GM12891 (cell line): ENCODE data around the gene TFCP2L1.

Experiments used
- DNase-seq: peaks from one replicate; pipeline ENCODE4 v3.0.0; 2011; ENCODE audit warnings: low spot score; ENCODE audit not compliant: insufficient read length
- FAIRE-seq: peaks from 2 replicates; lab custom pipeline; 2011; peaks lifted over from hg19 to GRCh38; lab: Jason Lieb, UNC
- PAX5 ChIP-seq: IDR thresholded peaks from 2 replicates; pipeline ENCODE4 v1.6.1; 2011; ENCODE audit warnings: low read length, moderate library complexity, mild to moderate bottlenecking; ENCODE audit not compliant: insufficient read depth, severe bottlenecking
- POLR2A ChIP-seq: IDR thresholded peaks from 2 replicates; pipeline ENCODE4 v1.6.1; 2011; ENCODE audit warnings: low read depth, low read length, control low read depth
- POLR2AphosphoS5 ChIP-seq: IDR thresholded peaks from 2 replicates; pipeline ENCODE4 v1.6.1; 2011; ENCODE audit warnings: low read depth, low read length, control low read depth
- POU2F2 ChIP-seq: IDR thresholded peaks from 2 replicates; pipeline ENCODE4 v1.6.1; 2011; ENCODE audit warnings: low read depth, mild to moderate bottlenecking, control low read depth, low read length, moderate library complexity
- SPI1 ChIP-seq: IDR thresholded peaks from 2 replicates; pipeline ENCODE4 v1.6.1; 2011; ENCODE audit warnings: low read depth, low read length, control low read depth
- TAF1 ChIP-seq: IDR thresholded peaks from 2 replicates; pipeline ENCODE4 v1.6.1; 2011; ENCODE audit warnings: low read depth, low read length, control low read depth

TFCP2L1 gene

DNA sequence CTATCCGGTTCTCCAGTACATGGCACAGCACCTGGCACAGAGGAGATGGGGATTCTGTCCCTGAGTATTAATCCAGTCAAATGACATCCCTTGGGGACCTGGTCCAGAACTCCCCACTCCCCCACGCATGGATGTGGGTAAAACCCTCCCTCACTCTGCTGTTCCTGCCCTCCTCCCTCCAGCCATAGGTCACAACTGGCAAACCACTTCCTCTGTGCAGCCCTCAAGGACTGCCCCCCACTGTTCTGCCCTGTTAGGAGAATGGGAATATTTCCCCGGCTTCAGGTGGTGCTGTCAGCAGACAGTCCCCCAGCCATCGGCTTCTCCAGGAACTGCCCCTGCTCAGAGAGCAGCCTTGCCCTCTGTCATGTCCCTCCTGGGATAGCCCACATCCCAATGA, 1.5 kb upstream of the TFCP2L1 start:
- TF ChIP-seq POU2F2 (no peak), POLR2A (no peak), TAF1 (no peak), POLR2AphosphoS5 (no peak), PAX5 (no peak), SPI1 (no peak)
- no peak for DNase-seq
- FAIRE-seq, result no peak

DNA sequence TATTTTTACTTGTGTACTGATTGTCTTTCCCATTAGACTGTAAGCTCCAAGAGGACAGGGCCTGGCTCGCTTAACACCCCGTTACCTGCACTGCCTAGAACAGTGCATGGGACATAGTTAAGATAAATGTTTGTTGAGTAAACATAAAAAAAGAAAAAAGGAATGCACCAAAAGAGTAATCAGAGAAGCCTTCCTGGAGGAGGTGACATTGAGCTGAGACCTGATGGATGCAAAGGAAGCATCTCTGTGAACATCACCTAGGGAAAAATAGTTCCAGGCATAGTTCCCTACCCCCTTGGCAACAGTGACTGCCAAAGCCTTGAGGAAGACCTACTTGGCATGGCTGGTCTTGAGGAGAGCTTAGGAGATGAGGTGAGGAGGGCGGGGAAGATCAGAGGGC, 924 bp upstream of the TFCP2L1 start:
- FAIRE-seq (no peak), DNase-seq (no peak)
- TF ChIP-seq POLR2A (no peak), SPI1 (no peak), POLR2AphosphoS5 (no peak), POU2F2 (no peak), TAF1 (no peak)

DNA sequence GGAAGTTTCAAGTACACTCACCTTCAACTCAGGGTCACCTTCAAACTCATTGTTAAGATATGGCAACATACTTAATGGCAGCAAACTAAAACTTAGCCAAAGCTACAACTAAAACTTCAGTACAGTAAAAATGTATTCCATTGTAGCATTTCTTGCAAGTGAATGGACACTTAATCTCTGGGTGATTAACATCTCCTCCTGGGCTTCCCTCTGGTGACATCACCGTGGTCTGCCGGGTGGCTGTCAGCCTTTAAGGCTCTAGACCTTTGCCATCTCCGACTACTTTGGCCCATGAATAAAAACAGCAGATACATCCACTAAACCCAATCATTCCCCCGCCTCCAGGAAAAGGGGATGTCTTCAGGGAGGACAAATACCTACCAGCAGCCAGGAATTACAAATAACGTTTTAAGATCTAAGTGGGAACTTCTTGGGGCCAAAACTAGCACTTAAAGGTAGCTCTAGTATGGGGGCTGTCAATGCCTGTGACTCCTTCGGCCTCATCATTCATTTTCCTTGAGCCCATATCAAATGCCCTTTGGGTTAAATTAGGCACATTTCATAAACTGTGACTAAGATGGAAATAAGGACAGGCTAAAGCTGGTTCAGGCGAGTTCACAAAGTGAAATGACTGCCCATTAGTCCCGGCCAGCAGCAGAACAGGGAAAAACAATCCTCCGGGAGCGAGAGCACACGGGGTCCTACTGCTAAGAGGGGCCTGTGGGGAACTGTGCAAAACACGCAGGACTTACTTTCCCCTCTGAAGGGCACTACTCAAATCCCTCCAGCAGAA, 1.1 kb downstream of the TFCP2L1 start:
- FAIRE-seq, result no peak
- DNase-seq, result no peak

DNA sequence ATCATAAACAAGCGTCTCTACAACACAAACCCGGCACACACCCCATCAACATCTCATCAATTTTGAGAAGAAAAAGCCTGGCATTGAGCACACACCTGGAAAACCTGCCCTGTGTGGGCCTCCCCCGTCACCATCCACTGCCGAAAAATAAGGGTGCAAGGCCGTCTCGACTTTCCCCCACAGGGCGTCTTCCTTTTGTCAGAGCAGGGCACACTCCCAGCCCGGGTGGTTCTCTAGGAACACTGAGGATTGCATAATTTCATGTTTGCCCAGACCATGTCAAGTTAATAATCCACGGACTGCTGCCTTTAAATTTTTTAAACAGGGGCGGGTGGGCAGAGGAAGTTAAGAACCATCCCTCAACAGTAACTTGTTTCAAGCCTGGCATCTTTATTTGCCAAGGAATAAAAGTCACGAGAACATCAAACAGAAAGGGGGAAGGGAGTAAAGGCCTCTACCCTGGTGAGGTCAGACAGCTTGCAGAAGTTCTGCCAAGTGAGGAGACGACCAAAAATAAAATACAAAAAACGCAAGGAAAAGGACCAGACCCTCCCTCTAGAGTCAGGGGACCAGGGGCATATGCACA, 2.1 kb downstream of the TFCP2L1 start:
- TF ChIP-seq POLR2A, result no peak
- TF ChIP-seq POLR2AphosphoS5, result no peak
- no peak for TF ChIP-seq SPI1
- TF ChIP-seq POU2F2, result no peak
- no peak for TF ChIP-seq TAF1
- TF ChIP-seq PAX5, result no peak
- no peak for DNase-seq
- FAIRE-seq, result no peak

More for the DNA sequence above, 1.1 kb downstream of the TFCP2L1 start:
- TF ChIP-seq POU2F2 (no peak), TAF1 (no peak), POLR2AphosphoS5 (no peak), SPI1 (no peak), PAX5 (no peak), POLR2A (no peak)

DNA sequence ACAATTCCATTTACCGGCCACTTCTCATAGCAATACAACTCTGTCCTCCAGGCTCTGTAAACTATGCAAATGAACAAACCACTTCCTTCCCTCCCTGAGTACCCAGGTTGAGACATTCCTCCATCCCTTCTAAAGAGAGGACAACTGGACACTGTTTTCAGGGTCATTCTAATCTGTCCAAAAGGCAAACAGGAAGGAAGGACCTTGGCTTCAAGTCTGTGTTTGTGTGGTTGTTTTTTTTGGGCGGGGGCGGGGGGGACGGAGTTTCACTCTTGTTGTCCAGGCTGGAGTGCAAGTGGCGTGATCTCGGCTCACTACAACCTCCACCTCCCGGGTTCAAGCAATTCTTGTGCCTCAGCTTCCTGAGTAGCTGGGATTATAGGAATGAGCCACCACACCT, 3.3 kb downstream of the TFCP2L1 start:
- FAIRE-seq, result no peak
- no peak for TF ChIP-seq SPI1
- TF ChIP-seq PAX5, result no peak
- no peak for TF ChIP-seq POLR2AphosphoS5
- no peak for TF ChIP-seq POLR2A
- no peak for TF ChIP-seq TAF1
- TF ChIP-seq POU2F2, result no peak
- no peak for DNase-seq

DNA sequence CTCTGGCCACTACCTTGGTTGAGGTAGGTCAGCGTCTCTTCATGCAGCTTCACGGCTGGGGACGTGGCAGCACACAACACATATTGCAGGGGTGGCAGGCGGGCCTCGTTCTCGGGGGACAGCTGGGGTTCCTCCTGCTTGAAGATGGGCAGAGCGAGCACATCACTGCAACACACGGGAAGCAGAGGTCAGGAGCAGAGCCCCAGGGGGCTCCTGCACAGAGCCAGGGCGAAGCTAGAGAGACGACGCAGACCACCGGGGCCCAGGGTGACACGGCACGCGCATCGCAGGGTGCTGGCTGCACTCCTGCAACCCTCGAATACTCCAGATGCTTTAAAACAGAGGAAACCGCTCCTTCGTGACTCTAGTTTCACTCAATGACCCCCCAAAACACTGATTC, 3.9 kb downstream of the TFCP2L1 start:
- FAIRE-seq (no peak), DNase-seq (no peak)
- TF ChIP-seq POLR2A (no peak), SPI1 (no peak), TAF1 (no peak), POLR2AphosphoS5 (no peak), PAX5 (no peak), POU2F2 (no peak)

DNA sequence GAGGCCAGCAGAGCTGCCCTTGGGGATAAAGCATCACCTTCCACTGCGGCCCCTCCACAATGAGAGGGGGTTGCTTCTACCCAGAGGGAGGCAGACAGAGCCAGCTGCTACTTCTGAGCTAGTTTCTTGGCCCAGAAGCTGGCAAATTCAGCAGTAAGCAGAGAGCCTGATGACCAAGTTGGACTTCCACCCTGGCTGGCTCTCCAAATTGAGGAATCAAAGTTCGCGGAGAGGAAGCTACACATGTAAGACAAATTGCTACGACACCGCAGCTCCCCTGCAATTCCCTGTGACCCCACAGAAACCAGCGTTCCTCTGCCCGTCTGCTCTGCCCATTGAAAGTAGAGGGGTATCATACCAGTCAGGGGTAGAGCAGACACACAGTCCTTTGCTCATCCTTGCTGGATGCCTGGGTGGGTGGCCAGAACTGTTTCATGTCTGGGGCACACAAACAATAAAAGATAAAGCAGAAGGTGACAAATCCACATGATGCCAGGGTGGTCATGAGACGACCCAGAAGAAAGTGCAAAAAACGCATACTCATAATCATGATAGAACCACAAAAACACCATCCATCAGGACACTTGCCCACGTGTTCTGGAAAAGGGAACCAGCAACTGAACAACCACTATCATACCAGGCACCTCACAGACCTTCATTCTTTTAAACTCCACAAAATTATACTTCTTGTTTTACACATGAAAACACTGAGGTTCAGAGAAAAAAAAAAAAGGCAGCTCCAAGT, 5.4 kb downstream of the TFCP2L1 start:
- TF ChIP-seq POU2F2 (no peak), POLR2AphosphoS5 (no peak), POLR2A (no peak), PAX5 (no peak), TAF1 (no peak), SPI1 (no peak)
- DNase-seq, result no peak
- no peak for FAIRE-seq

DNA sequence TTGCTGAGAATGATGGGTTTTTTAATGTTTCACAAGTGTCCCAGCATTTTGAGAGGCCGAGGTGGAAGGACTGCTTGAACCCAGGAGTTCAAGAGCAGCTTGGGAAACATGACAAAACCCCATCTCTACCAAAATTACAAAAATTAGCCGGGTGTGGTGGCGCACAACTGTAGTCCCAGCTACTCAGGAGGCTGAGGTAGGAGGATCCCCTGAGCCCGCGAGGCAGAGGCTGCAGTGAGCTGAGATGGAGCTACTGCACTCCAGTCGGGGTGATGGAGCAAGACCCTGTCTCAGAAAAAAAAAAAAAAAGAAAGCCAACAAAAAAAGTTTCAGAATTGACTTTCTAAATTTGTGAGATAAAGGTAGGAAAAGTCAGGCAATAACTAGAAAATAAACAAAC, 8.7 kb downstream of the TFCP2L1 start:
- DNase-seq (no peak), FAIRE-seq (no peak)
- TF ChIP-seq POLR2AphosphoS5 (no peak), SPI1 (no peak), POU2F2 (no peak), TAF1 (no peak), POLR2A (no peak), PAX5 (no peak)

DNA sequence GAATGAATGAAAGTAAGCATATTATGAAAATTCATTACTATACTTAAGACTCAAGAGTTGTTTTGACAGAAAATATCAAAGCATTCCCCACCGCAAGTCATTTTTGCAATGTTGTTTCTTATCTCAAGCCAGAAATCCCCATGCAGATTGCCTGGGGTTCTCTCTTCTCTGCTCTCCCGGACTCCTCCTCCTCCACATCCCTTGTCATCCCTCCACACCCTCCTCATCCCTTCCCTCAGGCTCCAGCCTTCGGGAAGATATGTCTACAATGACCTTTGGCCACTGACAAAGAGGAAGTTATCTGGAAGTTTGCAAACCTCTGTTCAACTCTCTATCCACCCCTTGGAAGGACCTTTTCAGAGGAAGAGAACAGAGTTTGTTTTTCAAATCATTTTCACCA, 11.9 kb downstream of the TFCP2L1 start:
- DNase-seq (no peak), FAIRE-seq (no peak)
- no peak for TF ChIP-seq PAX5
